ENCODE results near the gene OTC.

OTC gene

DNA sequence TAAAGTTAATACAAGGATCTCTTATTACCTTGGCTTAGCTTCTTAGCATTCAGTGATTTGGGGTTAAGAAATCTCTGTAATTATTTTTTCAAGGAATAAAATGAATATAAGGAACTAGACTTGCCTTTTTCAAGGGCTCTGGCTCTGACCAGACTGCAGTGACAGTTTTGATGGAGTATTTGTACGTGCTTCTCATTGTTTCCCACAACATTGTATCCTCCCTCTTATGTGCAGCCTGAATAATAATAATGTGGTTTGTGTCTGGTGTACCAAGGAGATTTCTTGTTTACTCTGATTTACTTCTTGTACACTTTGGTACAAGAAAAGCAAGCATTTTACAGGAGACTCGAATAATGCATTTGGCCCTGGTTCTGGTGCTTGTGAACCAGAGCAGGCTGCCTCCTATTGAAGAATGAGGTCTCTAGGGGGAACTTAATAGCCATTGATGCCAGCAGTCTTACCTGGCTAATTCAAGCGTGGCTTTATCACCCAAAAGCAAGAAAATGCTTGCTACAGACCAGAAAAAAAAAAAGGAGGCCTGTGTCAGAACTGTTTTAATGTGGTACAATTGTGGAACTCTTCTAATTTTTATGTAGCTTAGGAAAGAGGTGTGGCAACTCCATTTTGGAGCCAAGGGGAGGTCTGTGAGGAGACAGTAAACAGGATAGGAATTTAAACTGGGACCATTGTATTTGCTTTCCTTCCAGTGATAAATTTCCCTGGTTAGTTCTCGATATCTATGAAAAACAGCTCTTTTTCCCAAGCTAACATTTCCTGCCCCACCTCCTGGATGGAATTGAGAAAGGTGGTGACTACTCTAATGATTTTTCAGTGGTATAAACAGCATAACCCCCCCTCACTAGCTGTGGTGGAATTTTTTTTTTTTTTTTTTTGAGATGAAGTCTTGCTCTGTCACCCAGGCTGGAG lies 5.6 kb downstream of the OTC start:
- no peak overlapping the region for H3K27ac ChIP-seq (ENCODE audit: low read depth, low read length, poor library complexity, severe bottlenecking)
- H3K27me3 ChIP-seq (ENCODE audit: insufficient read depth, low read length): no peaks in the 10 kb centered on the region
- H3F3A ChIP-seq (ENCODE audit: insufficient read depth, low read length): no peaks in the 10 kb centered on the region
- H3K9me3 ChIP-seq (ENCODE audit: low read length): no peaks in the 10 kb centered on the region
- no peaks in the 10 kb centered on the region for H3K79me2 ChIP-seq (ENCODE audit: insufficient read depth, low read length)
- H3K9me2 ChIP-seq (ENCODE audit: low read depth, low read length): no peaks in the 10 kb centered on the region
- no peak overlapping the region for H3K4me3 ChIP-seq (ENCODE audit: low read depth, low read length, poor library complexity, severe bottlenecking)
- H3K9ac ChIP-seq (ENCODE audit: low read length): no peak overlapping the region
- H3K4me1 ChIP-seq (ENCODE audit: insufficient read depth, low read length, severe bottlenecking): no peaks in the 10 kb centered on the region
- TF ChIP-seq EZH2 (IDR thresholded peaks at IDR 0.05; ENCODE audit: borderline replicate concordance, low read length): no peak
- TF ChIP-seq, protein P1, sequence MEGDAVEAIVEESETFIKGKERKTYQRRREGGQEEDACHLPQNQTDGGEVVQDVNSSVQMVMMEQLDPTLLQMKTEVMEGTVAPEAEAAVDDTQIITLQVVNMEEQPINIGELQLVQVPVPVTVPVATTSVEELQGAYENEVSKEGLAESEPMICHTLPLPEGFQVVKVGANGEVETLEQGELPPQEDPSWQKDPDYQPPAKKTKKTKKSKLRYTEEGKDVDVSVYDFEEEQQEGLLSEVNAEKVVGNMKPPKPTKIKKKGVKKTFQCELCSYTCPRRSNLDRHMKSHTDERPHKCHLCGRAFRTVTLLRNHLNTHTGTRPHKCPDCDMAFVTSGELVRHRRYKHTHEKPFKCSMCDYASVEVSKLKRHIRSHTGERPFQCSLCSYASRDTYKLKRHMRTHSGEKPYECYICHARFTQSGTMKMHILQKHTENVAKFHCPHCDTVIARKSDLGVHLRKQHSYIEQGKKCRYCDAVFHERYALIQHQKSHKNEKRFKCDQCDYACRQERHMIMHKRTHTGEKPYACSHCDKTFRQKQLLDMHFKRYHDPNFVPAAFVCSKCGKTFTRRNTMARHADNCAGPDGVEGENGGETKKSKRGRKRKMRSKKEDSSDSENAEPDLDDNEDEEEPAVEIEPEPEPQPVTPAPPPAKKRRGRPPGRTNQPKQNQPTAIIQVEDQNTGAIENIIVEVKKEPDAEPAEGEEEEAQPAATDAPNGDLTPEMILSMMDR (IDR thresholded peaks at IDR 0.05; ENCODE audit: low read length): no peak
- H3K36me3 ChIP-seq (ENCODE audit: insufficient read depth, low read length): no peaks in the 10 kb centered on the region
- no peaks in the 10 kb centered on the region for H4K20me1 ChIP-seq (ENCODE audit: insufficient read depth, low read length)
- no peak overlapping the region for H2AFZ ChIP-seq (ENCODE audit: low read length)
- H3K4me2 ChIP-seq (ENCODE audit: low read length): no peak overlapping the region

DNA sequence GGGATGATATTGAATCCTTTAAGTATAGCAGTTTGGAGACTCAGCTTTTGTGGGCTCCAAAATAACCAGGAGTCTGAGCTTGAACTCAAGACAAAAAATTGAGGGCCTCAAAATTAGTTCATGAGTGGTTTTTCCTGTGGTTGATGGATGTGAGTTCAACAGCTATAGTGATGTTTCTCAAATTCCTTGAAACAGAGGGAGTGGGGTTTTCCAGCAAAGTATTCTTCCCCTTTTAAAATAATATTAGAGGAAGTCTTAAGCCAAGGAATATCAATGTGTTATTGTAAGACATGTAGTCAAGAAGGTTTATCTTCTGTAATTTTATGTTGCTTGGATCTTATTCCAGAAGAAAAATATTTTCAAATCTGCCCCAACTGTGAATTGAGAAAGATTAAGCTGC lies 10.6 kb downstream of the OTC start:
- Histone ChIP-seq H3K36me3 (ENCODE audit: insufficient read depth, low read length) (no peaks in the 10 kb centered on the region), H3K27ac (ENCODE audit: low read depth, low read length, poor library complexity, severe bottlenecking) (no peak overlapping the region)

DNA sequence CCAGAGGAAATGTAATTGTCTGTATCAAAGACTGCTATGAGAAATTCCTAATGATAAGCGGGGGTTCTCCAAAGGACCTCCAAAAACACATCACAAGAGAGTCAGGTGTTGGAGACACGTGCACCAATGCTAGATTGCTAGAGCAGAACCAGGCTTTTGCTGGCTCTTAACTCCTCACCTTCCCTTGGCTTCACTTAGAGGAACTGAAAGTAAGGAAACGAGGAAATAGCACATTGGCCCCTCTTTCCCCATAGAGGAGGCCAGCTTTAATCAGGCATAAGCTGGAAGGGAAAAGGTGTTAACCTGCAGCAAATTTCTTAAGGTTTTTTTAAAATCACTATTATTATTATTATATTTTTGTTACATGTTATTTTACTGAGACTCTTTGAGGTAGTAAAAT lies 13.6 kb downstream of the OTC start:
- H4K20me1 ChIP-seq (ENCODE audit: insufficient read depth, low read length): no peaks in the 10 kb centered on the region
- H3K4me1 ChIP-seq (ENCODE audit: insufficient read depth, low read length, severe bottlenecking): no peaks in the 10 kb centered on the region
- H3K4me2 ChIP-seq (ENCODE audit: low read length): no peak overlapping the region
- no peak overlapping the region for H3K4me3 ChIP-seq (ENCODE audit: low read depth, low read length, poor library complexity, severe bottlenecking)
- H3F3A ChIP-seq (ENCODE audit: insufficient read depth, low read length): no peaks in the 10 kb centered on the region
- H3K9me3 ChIP-seq (ENCODE audit: low read length): no peaks in the 10 kb centered on the region
- H3K27me3 ChIP-seq (ENCODE audit: insufficient read depth, low read length): no peaks in the 10 kb centered on the region
- no peak overlapping the region for H2AFZ ChIP-seq (ENCODE audit: low read length)
- no peak for TF ChIP-seq EZH2 (IDR thresholded peaks at IDR 0.05; ENCODE audit: borderline replicate concordance, low read length)
- TF ChIP-seq, protein P1 (IDR thresholded peaks at IDR 0.05; ENCODE audit: low read length): no peak
- H3K27ac ChIP-seq (ENCODE audit: low read depth, low read length, poor library complexity, severe bottlenecking): no peak overlapping the region
- H3K36me3 ChIP-seq (ENCODE audit: insufficient read depth, low read length): no peaks in the 10 kb centered on the region
- no peaks in the 10 kb centered on the region for H3K9me2 ChIP-seq (ENCODE audit: low read depth, low read length)
- H3K9ac ChIP-seq (ENCODE audit: low read length): no peak overlapping the region
- H3K79me2 ChIP-seq (ENCODE audit: insufficient read depth, low read length): no peaks in the 10 kb centered on the region

More for the DNA sequence above, 10.6 kb downstream of the OTC start:
- H3K79me2 ChIP-seq (ENCODE audit: insufficient read depth, low read length): no peaks in the 10 kb centered on the region
- no peak overlapping the region for H2AFZ ChIP-seq (ENCODE audit: low read length)
- H3K4me2 ChIP-seq (ENCODE audit: low read length): no peak overlapping the region
- H3K4me3 ChIP-seq (ENCODE audit: low read depth, low read length, poor library complexity, severe bottlenecking): no peak overlapping the region
- no peaks in the 10 kb centered on the region for H3K9me2 ChIP-seq (ENCODE audit: low read depth, low read length)
- H3F3A ChIP-seq (ENCODE audit: insufficient read depth, low read length): no peaks in the 10 kb centered on the region
- no peaks in the 10 kb centered on the region for H3K4me1 ChIP-seq (ENCODE audit: insufficient read depth, low read length, severe bottlenecking)
- no peaks in the 10 kb centered on the region for H3K9me3 ChIP-seq (ENCODE audit: low read length)
- TF ChIP-seq, protein P1 (IDR thresholded peaks at IDR 0.05; ENCODE audit: low read length): no peak
- no peak for TF ChIP-seq EZH2 (IDR thresholded peaks at IDR 0.05; ENCODE audit: borderline replicate concordance, low read length)
- H3K27me3 ChIP-seq (ENCODE audit: insufficient read depth, low read length): no peaks in the 10 kb centered on the region
- no peaks in the 10 kb centered on the region for H4K20me1 ChIP-seq (ENCODE audit: insufficient read depth, low read length)
- H3K9ac ChIP-seq (ENCODE audit: low read length): no peak overlapping the region
